Mesothelial cell of epicardium (in vitro differentiated cells): ENCODE measurements around the gene SHC1. TPM values are rescaled to one million over a fixed set of nuclear protein-coding genes. Genes with fewer than 3 reads are reported as not detected.
"Not testable (repeated sequence)": the region's sequence is repeated elsewhere in the genome, so short reads cannot be mapped to it uniquely, and the experiment has no call there.

Experiments
- DNase-seq, 2 experiments: peaks; one replicate each; pipeline ENCODE4 v3.0.0; 2021; ENCODE audit warnings: low spot score in 2 of 2; ENCODE audit not compliant: unreplicated experiment in 2 of 2
- H3K27ac Mint-ChIP-seq: 2 replicates; pipeline ENCODE4 v1.8.0; 2021; ENCODE audit warnings: mixed read lengths
- H3K27me3 Mint-ChIP-seq: 2 replicates; pipeline ENCODE4 v1.8.0; 2021; ENCODE audit warnings: low read depth, mixed read lengths
- H3K36me3 Mint-ChIP-seq: 2 replicates; pipeline ENCODE4 v1.8.0; 2021; ENCODE audit warnings: mixed read lengths
- H3K4me1 Mint-ChIP-seq: 2 replicates; pipeline ENCODE4 v1.8.0; 2021; ENCODE audit warnings: mixed read lengths
- H3K4me3 Mint-ChIP-seq: 2 replicates; pipeline ENCODE4 v1.8.0; 2021; ENCODE audit warnings: mild to moderate bottlenecking, moderate library complexity, mixed read lengths
- H3K9me3 Mint-ChIP-seq: 2 replicates; pipeline ENCODE4 v1.8.0; 2021; ENCODE audit warnings: mixed read lengths
- total RNA-seq: library from RNA; stranded (reverse); gene quantifications from 3 replicates; pipeline ENCODE4 v1.2.1, GENCODE V29; 2021
- TF ChIP-seq, protein P1 (sequence below): fragments of 200-600 bp; sonication (generic); IDR thresholded peaks from one replicate; pipeline ENCODE4 v1.5.0; 2021; ENCODE audit warnings: antibody characterized with exemption; ENCODE audit not compliant: unreplicated experiment

SHC1 gene
- total RNA-seq, 1 donor from 2014 or later: 115 TPM

DNA sequence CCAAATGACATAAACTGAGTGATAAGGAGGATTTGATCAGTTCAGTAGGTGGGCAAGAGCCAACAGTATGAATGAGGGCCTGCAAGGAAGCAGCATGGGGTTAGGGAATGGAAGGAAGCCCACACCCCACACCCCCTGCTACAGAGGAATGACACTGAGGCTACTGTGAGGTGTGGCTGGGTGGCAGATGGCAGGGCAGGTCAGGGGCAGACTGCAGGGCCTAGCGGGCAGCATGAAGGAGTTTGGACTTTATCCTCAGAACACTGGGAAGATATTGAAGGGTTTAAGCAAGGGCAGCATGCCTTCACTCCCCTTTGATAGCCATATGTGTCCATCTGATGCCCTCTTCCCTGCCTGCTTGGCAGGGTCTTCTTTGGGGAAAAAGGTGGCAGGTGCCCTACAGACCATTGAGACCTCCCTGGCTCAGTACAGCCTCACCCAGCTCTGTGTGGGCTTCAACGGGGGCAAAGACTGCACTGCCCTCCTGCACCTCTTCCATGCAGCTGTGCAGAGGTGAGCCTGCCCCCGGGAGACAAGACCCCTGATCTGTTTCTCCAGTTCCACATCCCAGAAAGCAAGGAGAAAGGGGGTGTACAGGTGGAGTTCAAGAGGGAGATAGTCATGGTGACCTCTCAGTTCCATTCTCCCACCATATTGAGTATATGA is 18.8 kb upstream of the SHC1 start:
- Mint-ChIP-seq H3K36me3 (peaks cover 12% of the 10 kb centered on the region), H3K27ac (no peak overlapping the region), H3K4me1 (peaks cover 3% of the 10 kb centered on the region), H3K27me3 (no peaks in the 10 kb centered on the region), H3K9me3 (no peaks in the 10 kb centered on the region), H3K4me3 (no peak overlapping the region)
- TF ChIP-seq, protein P1, sequence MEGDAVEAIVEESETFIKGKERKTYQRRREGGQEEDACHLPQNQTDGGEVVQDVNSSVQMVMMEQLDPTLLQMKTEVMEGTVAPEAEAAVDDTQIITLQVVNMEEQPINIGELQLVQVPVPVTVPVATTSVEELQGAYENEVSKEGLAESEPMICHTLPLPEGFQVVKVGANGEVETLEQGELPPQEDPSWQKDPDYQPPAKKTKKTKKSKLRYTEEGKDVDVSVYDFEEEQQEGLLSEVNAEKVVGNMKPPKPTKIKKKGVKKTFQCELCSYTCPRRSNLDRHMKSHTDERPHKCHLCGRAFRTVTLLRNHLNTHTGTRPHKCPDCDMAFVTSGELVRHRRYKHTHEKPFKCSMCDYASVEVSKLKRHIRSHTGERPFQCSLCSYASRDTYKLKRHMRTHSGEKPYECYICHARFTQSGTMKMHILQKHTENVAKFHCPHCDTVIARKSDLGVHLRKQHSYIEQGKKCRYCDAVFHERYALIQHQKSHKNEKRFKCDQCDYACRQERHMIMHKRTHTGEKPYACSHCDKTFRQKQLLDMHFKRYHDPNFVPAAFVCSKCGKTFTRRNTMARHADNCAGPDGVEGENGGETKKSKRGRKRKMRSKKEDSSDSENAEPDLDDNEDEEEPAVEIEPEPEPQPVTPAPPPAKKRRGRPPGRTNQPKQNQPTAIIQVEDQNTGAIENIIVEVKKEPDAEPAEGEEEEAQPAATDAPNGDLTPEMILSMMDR: no peak
- no peak for DNase-seq

DNA sequence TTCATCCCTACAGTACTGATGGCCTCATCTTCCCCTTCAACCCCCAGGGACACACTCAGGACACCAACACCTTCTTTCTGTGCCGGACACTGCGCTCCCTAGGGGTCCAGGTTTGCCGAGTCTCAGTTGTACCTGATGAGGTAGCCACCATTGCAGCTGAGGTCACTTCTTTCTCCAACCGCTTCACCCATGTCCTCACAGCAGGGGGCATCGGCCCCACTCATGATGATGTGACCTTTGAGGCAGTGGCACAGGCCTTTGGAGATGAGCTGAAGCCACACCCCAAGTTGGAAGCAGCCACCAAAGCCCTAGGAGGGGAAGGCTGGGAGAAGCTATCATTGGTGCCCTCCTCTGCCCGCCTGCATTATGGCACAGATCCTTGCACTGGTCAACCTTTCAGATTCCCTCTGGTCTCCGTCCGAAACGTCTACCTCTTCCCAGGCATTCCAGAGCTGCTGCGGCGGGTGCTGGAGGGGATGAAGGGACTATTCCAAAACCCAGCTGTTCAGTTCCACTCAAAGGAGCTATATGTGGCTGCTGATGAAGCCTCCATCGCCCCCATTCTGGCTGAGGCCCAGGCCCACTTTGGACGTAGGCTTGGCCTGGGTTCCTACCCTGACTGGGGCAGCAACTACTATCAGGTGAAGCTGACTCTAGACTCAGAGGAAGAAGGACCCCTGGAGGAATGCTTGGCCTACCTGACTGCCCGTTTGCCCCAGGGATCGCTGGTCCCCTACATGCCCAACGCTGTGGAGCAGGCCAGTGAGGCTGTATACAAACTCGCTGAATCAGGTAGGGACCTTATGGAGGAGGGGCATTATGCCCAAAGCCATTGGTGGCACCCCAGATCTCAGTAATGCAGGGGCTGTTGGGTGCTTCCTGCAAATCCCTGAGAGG is 17.8 kb upstream of the SHC1 start:
- no peak overlapping the region for H3K4me3 Mint-ChIP-seq

DNA sequence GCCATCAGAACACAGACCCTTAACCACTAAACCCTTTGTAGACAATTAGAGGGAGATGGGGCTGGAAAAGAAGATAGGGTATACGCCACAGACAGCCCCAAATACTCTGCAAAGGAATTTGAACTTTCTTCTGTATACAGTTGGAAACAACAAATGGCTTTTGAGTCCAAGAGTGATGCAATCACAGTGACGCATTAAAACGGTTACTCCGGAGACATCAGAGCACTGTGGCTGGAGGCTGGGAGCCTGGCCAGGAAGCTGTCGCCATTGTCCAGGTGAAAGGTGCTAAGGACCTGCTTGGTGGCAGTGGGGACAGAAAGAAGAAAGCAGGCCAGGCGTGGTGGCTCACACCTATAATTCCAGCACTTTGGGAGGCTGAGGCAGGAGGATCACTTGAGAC is 16.8 kb upstream of the SHC1 start:
- TF ChIP-seq, protein P1: no peak
- Mint-ChIP-seq H3K4me3 (no peak overlapping the region), H3K36me3 (peaks cover 12% of the 10 kb centered on the region), H3K4me1 (peaks cover 9% of the 10 kb centered on the region), H3K27ac (no peak overlapping the region), H3K9me3 (no peaks in the 10 kb centered on the region), H3K27me3 (no peaks in the 10 kb centered on the region)
- DNase-seq: no peak

More for the DNA sequence above, 17.8 kb upstream of the SHC1 start:
- Mint-ChIP-seq H3K9me3 (no peaks in the 10 kb centered on the region), H3K36me3 (peaks cover 12% of the 10 kb centered on the region), H3K27ac (no peak overlapping the region), H3K27me3 (no peaks in the 10 kb centered on the region), H3K4me1 (peaks cover 9% of the 10 kb centered on the region)
- TF ChIP-seq, protein P1: no peak
- no peak for DNase-seq

DNA sequence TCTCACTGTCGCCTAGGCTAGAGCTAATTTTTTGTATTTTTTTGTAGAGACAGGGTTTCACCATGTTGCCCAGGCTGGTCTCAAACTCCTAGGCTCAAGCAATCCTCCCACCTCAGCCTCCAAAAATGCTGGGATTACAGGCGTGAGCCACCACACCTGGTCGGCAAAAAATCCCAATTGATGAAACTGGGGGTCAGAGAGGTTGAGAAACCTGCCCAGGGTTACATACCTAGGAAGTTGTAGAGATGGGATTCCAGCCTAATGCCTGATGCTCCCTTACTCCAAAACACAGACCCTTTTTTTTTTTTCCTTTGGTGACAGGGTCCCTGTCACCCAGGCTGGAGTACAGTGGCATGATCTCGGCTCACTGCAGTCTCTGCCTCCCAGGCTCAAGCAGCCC is 16.2 kb upstream of the SHC1 start:
- DNase-seq, H3K4me1 Mint-ChIP-seq, H3K9me3 Mint-ChIP-seq, H3K4me3 Mint-ChIP-seq, H3K27me3 Mint-ChIP-seq, H3K27ac Mint-ChIP-seq: not testable (repeated sequence)
- H3K36me3 Mint-ChIP-seq: peaks cover 12% of the 10 kb centered on the region

DNA sequence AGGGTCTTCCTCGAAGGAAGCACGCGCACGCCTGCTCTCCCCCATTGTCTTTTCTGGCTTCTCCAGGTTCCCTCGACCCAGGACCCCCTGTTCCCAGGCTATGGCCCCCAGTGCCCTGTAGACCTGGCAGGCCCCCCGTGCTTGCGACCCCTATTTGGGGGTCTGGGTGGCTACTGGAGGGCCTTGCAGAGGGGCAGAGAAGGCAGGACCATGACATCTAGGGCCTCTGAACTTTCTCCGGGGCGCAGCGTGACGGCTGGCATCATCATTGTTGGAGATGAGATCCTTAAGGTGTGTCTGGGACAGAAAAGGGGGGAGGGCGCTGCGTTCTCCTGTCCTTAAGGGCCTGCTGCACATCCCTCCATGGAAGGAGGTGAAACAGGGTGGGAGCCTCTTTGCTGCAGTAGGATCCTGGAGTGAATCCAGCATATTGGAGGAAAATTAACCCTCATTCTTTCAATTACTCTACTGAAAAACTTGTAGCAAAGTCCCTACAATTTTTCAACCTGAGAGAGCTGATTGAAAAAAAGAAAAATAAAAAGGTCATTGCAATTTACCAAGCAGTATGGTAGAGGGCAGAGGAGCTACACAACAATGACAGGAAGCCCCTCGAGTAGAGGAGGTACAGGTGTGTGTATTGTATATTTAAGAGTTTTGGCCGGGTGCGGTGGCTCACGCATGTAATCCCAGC is 13.4 kb upstream of the SHC1 start:
- Mint-ChIP-seq H3K36me3 (peaks cover 16% of the 10 kb centered on the region), H3K4me1 (peaks cover 9% of the 10 kb centered on the region), H3K27me3 (no peaks in the 10 kb centered on the region), H3K27ac (no peak overlapping the region), H3K4me3 (no peak overlapping the region), H3K9me3 (no peaks in the 10 kb centered on the region)
- TF ChIP-seq, protein P1: no peak
- no peak for DNase-seq
